HepG2 (cell line): ENCODE results near the gene CAMTA2. TPM values are rescaled to one million over a fixed set of nuclear protein-coding genes. Genes with fewer than 3 reads are reported as not detected.
A peak's percentile ranks its signal among the peaks of the same experiment; 100 is the strongest.

ENCODE experiments used
- ATAC-seq: fragments of 200-7000 bp; cut with Tn5 transposase; 3 replicates; pipeline ENCODE4 v1.9.1; 2020; ENCODE audit warnings: mild to moderate bottlenecking, moderate library complexity
- BruUV-seq: library from RNA; stranded (reverse); fragments of 400-500 nt; replicated peaks from 2 replicates; lab custom pipeline; 2021; lab: Mats Ljungman, UMichigan
- CTCF ChIA-PET: fragments of 300-600 bp; formaldehyde crosslinking; extraction: SDS; loops from one replicate; lab custom pipeline; 2021; ENCODE audit warnings: low total read pairs, inconsistent platforms, low intra/inter-chr PET ratio; lab: Yijun Ruan, JAX
- POLR2A ChIA-PET: fragments of 350-600 bp; sonication (Branson Sonifier 250); formaldehyde crosslinking; loops from one replicate; lab custom pipeline; 2020; ENCODE audit warnings: antibody characterized with exemption, inconsistent platforms; lab: Yijun Ruan, JAX
- DNase-seq: peaks from one replicate; pipeline ENCODE4 v3.0.0-alpha.2; 2015; ENCODE audit warnings: low spot score
- FAIRE-seq: peaks from 3 replicates; lab custom pipeline; 2011; peaks lifted over from hg19 to GRCh38; lab: Jason Lieb, UNC
- H2AFZ ChIP-seq: one replicate; pipeline ENCODE4 v1.6.1; 2011; ENCODE audit warnings: low read length, inconsistent platforms
- H3K27ac ChIP-seq: fragments of 300-600 bp; 3 replicates; pipeline ENCODE4 v1.8.0; 2011; ENCODE audit warnings: mixed run types, mild to moderate bottlenecking, mixed read lengths, low read length, inconsistent platforms; ENCODE audit not compliant: insufficient read depth; ENCODE audit errors: extremely low read length
- H3K27me3 ChIP-seq, 2 experiments: fragments of 200-600 bp in 1 of 2; 2 replicates in 1 of 2; 3 replicates in 1 of 2; pipeline versions ENCODE4 v1.6.0 to v1.8.0; 2011; ENCODE audit warnings: low read length in 2 of 2, mild to moderate bottlenecking in 2 of 2, moderate library complexity in 2 of 2, inconsistent platforms in 1 of 2; ENCODE audit not compliant: insufficient read depth in 2 of 2, control insufficient read depth in 1 of 2
- H3K36me3 ChIP-seq, 2 experiments: fragments of 200-600 bp in 1 of 2; replicated peaks in 1 of 2; 2 replicates in 1 of 2; 3 replicates in 1 of 2; pipeline versions ENCODE4 v1.5.1 to v1.8.0; 2011; ENCODE audit warnings: low read length in 2 of 2, inconsistent platforms in 1 of 2; ENCODE audit not compliant: insufficient read depth in 2 of 2, control insufficient read depth in 1 of 2
- H3K4me1 ChIP-seq: 2 replicates; pipeline ENCODE4 v1.5.1; 2012; ENCODE audit warnings: low read length, inconsistent platforms; ENCODE audit not compliant: insufficient read depth
- H3K4me2 ChIP-seq: 2 replicates; pipeline ENCODE4 v1.6.0; 2011; ENCODE audit warnings: low read depth, low read length, inconsistent platforms
- H3K4me3 ChIP-seq, 3 experiments: fragments of 200-600 bp in 1 of 3; sonication (generic), shearing (Covaris generic) in 1 of 3; replicated peaks in 1 of 3; 2 replicates each; pipeline ENCODE4 v1.5.1; 2011 to 2016; ENCODE audit warnings: low read length in 3 of 3, inconsistent platforms in 2 of 3, low read depth in 2 of 3, mild to moderate bottlenecking in 2 of 3, control low read depth in 1 of 3, mixed read lengths in 1 of 3; ENCODE audit not compliant: insufficient read depth in 1 of 3
- H3K79me2 ChIP-seq: one replicate; pipeline ENCODE4 v1.6.1; 2011; ENCODE audit warnings: low read length, inconsistent platforms; ENCODE audit not compliant: insufficient read depth
- H3K9ac ChIP-seq: 2 replicates; pipeline ENCODE4 v1.6.0; 2011; ENCODE audit warnings: mild to moderate bottlenecking, low read depth, low read length, inconsistent platforms; ENCODE audit not compliant: insufficient read depth
- H3K9me3 ChIP-seq: 2 replicates; pipeline ENCODE4 v1.5.1; 2012; ENCODE audit warnings: mild to moderate bottlenecking, low read length
- H4K20me1 ChIP-seq: 2 replicates; pipeline ENCODE4 v1.6.0; 2011; ENCODE audit warnings: inconsistent platforms, mild to moderate bottlenecking, low read length, moderate library complexity; ENCODE audit not compliant: insufficient read depth
- AGO2 ChIP-seq: fragments of 200-400 bp; formaldehyde crosslinking; optimal IDR thresholded peaks from 2 replicates; pipeline ENCODE3; 2017; ENCODE audit warnings: mild to moderate bottlenecking, low read depth, low read length, moderate library complexity
- ATF7 ChIP-seq, 2 experiments: fragments of 450-650 bp in 1 of 2; sonication (generic) in 1 of 2; formaldehyde crosslinking in 1 of 2; IDR thresholded peaks; 2 replicates each; pipeline versions ENCODE4 v1.4.0 to v1.6.1; 2016 to 2020; ENCODE audit warnings: antibody characterized with exemption in 1 of 2, mild to moderate bottlenecking in 1 of 2, missing genetic modification reagents in 1 of 2
- E2F5 ChIP-seq: sonication (generic); formaldehyde crosslinking; conservative IDR thresholded peaks from 2 replicates; pipeline ENCODE4 v1.4.0; 2020; ENCODE audit warnings: missing genetic modification reagents
- FOXA3 ChIP-seq: IDR thresholded peaks from 2 replicates; pipeline ENCODE4 v1.6.1; 2016; ENCODE audit warnings: missing genetic modification reagents, missing compliant biosample characterization
- HNRNPH1 ChIP-seq: fragments of 200-400 bp; formaldehyde crosslinking; optimal IDR thresholded peaks from 2 replicates; pipeline ENCODE3; 2017; ENCODE audit warnings: mild to moderate bottlenecking, low read depth, low read length
- POLR2AphosphoS5 ChIP-seq: IDR thresholded peaks from 2 replicates; pipeline ENCODE4 v1.6.1; 2012; ENCODE audit warnings: low read depth, low read length
- RBM22 ChIP-seq: fragments of 200-400 bp; formaldehyde crosslinking; optimal IDR thresholded peaks from 2 replicates; pipeline ENCODE3; 2017; ENCODE audit warnings: mild to moderate bottlenecking, low read length, moderate library complexity
- SETDB1 ChIP-seq: sonication (generic); formaldehyde crosslinking; IDR thresholded peaks from 2 replicates; pipeline ENCODE4 v1.5.1; 2020; ENCODE audit warnings: missing genetic modification reagents, mild to moderate bottlenecking, borderline replicate concordance
- TRIM22 ChIP-seq: fragments of 450-650 bp; IDR thresholded peaks from 2 replicates; pipeline ENCODE4 v1.6.1; 2017
- ZFP36L1 ChIP-seq: sonication (generic); formaldehyde crosslinking; IDR thresholded peaks from 2 replicates; pipeline ENCODE4 v1.8.0; 2022; ENCODE audit warnings: mild to moderate bottlenecking, missing genetic modification reagents, moderate library complexity
- ZFP37 ChIP-seq: sonication (generic); formaldehyde crosslinking; IDR thresholded peaks from 2 replicates; pipeline ENCODE4 v1.4.0; 2020; ENCODE audit warnings: missing genetic modification reagents, borderline replicate concordance
- ZMYM4 ChIP-seq: sonication (generic); formaldehyde crosslinking; IDR thresholded peaks from 2 replicates; pipeline ENCODE4 v1.8.1; 2023; ENCODE audit warnings: mild to moderate bottlenecking, missing genetic modification reagents
- ZNF138 ChIP-seq: sonication (generic); formaldehyde crosslinking; IDR thresholded peaks from 2 replicates; pipeline ENCODE4 v1.5.0; 2020; ENCODE audit warnings: mild to moderate bottlenecking, low read depth, missing genetic modification reagents
- ZNF296 ChIP-seq: sonication (generic); formaldehyde crosslinking; conservative IDR thresholded peaks from 2 replicates; pipeline ENCODE4 v1.5.0; 2020; ENCODE audit warnings: mild to moderate bottlenecking, missing genetic modification reagents
- ZNF563 ChIP-seq: sonication (generic); formaldehyde crosslinking; IDR thresholded peaks from 2 replicates; pipeline ENCODE4 v1.8.0; 2022; ENCODE audit warnings: mild to moderate bottlenecking, moderate library complexity, missing genetic modification reagents
- ZNF816 ChIP-seq: sonication (generic); formaldehyde crosslinking; IDR thresholded peaks from 2 replicates; pipeline ENCODE4 v1.8.0; 2022; ENCODE audit warnings: missing genetic modification reagents, mild to moderate bottlenecking, borderline replicate concordance
- WGBS: methylation state at CpG from one replicate; pipeline ENCODE4 v1.1.6; 2017; ENCODE audit warnings: low lambda C conversion rate; 5-methylcytosine and 5-hydroxymethylcytosine counted together
- in situ Hi-C: cut with HindIII; loops from 2 replicates; pipeline ENCODE4 v1.10.0; 2017; ENCODE audit warnings: low pct_unique_long_range_greater_than_20kb; ENCODE audit not compliant: extremely low pct_ligation_motif_present
- intact Hi-C: fragments of 100-400 bp; cut with micrococcal nuclease; formaldehyde crosslinking; loops from one replicate; pipeline ENCODE4 v1.10.0; 2022; ENCODE audit not compliant: unreplicated experiment
- polyA plus RNA-seq, 8 experiments: library from polyadenylated mRNA; depleted of rRNA in 3 of 8; stranded (reverse) in 7 of 8; unstranded in 1 of 8; fragments of >200 nt; fragmentation: Illumina TruSeq in 4 of 8; extraction: Trizol in 4 of 8; gene quantifications; 2 replicates each; pipeline versions ENCODE4 v1.2.1 to v1.2.3, GENCODE V29; 2011 to 2016; ENCODE audit warnings: low read depth in 4 of 8, missing spikeins in 1 of 8, mixed read lengths in 1 of 8; ENCODE audit not compliant: insufficient read depth in 1 of 8
- total RNA-seq, 5 experiments: library from RNA; depleted of rRNA; stranded (reverse); fragments of >200 nt; fragmentation: Illumina TruSeq; extraction: Trizol; gene quantifications; 2 replicates each; pipeline ENCODE4 v1.2.3, GENCODE V29; 2016; ENCODE audit warnings: low read depth in 1 of 5
- TF ChIP-seq, protein P1 (sequence below): sonication (generic); formaldehyde crosslinking; conservative IDR thresholded peaks from 2 replicates; pipeline ENCODE4 v1.4.0; 2020; ENCODE audit warnings: missing genetic modification reagents
- TF ChIP-seq, protein P2 (sequence below): sonication (generic); formaldehyde crosslinking; IDR thresholded peaks from 2 replicates; pipeline ENCODE4 v1.5.0; 2020; ENCODE audit warnings: missing genetic modification reagents
- TF ChIP-seq, protein P3 (sequence below): sonication (generic); formaldehyde crosslinking; IDR thresholded peaks from 2 replicates; pipeline ENCODE4 v1.5.1; 2020; ENCODE audit warnings: missing genetic modification reagents, mild to moderate bottlenecking, borderline replicate concordance

The CAMTA2 gene
- total and polyA plus RNA-seq, 2 of the 13 experiments (the other 11 are each of a cell fraction or from before 2014, with no cell fraction given), result 4.1 to 7.1 TPM

DNA sequence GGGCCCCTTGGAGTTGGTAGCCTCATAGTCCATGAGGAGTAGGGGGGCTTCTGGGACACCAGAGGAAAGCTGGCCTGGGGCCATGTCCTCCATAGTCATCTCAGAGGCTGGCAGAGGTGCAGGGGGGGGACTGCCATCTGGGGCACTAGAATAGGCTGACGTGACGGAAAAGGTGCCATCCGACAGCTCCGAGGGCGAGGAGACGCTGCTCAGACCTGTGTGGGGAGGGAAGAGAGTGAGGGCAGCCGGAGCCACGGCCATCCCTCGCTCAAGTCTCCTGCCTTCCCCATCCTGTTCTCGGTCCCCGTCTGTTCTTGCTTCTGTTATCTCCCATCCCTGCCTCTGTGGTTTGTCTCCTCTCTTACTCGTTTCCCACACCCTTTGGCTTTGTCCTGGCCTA is 15.2 kb downstream of the CAMTA2 start:
- no peak overlapping the region for H3K27ac ChIP-seq
- H3K9me3 ChIP-seq, result no peaks in the 10 kb centered on the region
- WGBS, result 96% methylated on average over 12 of the region's 12 CpGs
- BruUV-seq, result no TSS peak
- in situ Hi-C loops (no loop called here), intact Hi-C loops (no loop called here)
- ATAC-seq (no peak), DNase-seq (no peak), FAIRE-seq (no peak)
- ChIA-PET CTCF (no interaction called here), POLR2A (interaction anchor here (1.4 to 6.6 kb wide), 3 partner anchors 32 to 63 kb away, joined by 5 to 103 read pairs (median 10); partner anchors contain the start of genes RNF167 and SLC25A11)
- no peak overlapping the region for H3K4me3 ChIP-seq
- peaks cover under 1 to 13% of the 10 kb centered on the region in 2 experiments for H3K36me3 ChIP-seq
- H3K79me2 ChIP-seq, result peaks cover 21% of the 10 kb centered on the region
- no peaks in the 10 kb centered on the region for H4K20me1 ChIP-seq
- H3K4me2 ChIP-seq, result no peak overlapping the region
- H3K9ac ChIP-seq, result no peak overlapping the region
- H3K27me3 ChIP-seq, result no peaks in the 10 kb centered on the region; a peak in 1 of 5 replicates
- no peak overlapping the region for H2AFZ ChIP-seq
- H3K4me1 ChIP-seq, result peaks cover 27% of the 10 kb centered on the region
- TF ChIP-seq, protein P1, sequence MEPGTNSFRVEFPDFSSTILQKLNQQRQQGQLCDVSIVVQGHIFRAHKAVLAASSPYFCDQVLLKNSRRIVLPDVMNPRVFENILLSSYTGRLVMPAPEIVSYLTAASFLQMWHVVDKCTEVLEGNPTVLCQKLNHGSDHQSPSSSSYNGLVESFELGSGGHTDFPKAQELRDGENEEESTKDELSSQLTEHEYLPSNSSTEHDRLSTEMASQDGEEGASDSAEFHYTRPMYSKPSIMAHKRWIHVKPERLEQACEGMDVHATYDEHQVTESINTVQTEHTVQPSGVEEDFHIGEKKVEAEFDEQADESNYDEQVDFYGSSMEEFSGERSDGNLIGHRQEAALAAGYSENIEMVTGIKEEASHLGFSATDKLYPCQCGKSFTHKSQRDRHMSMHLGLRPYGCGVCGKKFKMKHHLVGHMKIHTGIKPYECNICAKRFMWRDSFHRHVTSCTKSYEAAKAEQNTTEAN (CRISPR knock-in tag), result no peak
- TF ChIP-seq ZFP37 (no peak), ZNF138 (CRISPR knock-in tag) (no peak), HNRNPH1 (peak; percentile 65), FOXA3 (no peak), TRIM22 (no peak), RBM22 (peak; percentile 71), ATF7 (IDR thresholded peaks at IDR 0.05) (no peak), ATF7 (CRISPR knock-in tag; IDR thresholded peaks at IDR 0.05) (no peak), ZFP36L1 (no peak), E2F5 (CRISPR knock-in tag) (no peak), ZNF296 (CRISPR knock-in tag) (no peak), ZNF816 (no peak), ZMYM4 (CRISPR knock-in tag) (no peak), SETDB1 (CRISPR knock-in tag) (no peak), ZNF563 (CRISPR knock-in tag) (no peak), POLR2AphosphoS5 (no peak; the same call in 1 of the 2 replicates), AGO2 (peak; percentile 85)
- TF ChIP-seq, protein P2, sequence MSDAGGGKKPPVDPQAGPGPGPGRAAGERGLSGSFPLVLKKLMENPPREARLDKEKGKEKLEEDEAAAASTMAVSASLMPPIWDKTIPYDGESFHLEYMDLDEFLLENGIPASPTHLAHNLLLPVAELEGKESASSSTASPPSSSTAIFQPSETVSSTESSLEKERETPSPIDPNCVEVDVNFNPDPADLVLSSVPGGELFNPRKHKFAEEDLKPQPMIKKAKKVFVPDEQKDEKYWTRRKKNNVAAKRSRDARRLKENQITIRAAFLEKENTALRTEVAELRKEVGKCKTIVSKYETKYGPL (CRISPR knock-in tag), result no peak
- TF ChIP-seq, protein P3, sequence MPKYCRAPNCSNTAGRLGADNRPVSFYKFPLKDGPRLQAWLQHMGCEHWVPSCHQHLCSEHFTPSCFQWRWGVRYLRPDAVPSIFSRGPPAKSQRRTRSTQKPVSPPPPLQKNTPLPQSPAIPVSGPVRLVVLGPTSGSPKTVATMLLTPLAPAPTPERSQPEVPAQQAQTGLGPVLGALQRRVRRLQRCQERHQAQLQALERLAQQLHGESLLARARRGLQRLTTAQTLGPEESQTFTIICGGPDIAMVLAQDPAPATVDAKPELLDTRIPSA (CRISPR knock-in tag), result no peak
